ENCODE measurements around the gene GPC5. TPM values are rescaled to one million over a fixed set of nuclear protein-coding genes. Genes with fewer than 3 reads are reported as not detected.

Gene GPC5
- total and polyA plus RNA-seq, 2 donors (not counting 3 experiments of a cell fraction or from before 2014, with no cell fraction given): 0.59 to 0.97 TPM

GRCh38 chr13:92379371-92379770, 981.0 kb downstream of the GPC5 start:
- H3K27me3 ChIP-seq (ENCODE audit: control insufficient read depth in 2 of 2, insufficient read depth in 2 of 2, low read length in 2 of 2): no peaks in the 10 kb centered on the region
- H2AFZ ChIP-seq (ENCODE audit: low read depth, low read length): no peak overlapping the region
- no TSS peak for BruUV-seq (replicated peaks)
- DNase-seq (ENCODE audit: low read depth, low spot score) (no peak), FAIRE-seq (no peak)
- POLR2A ChIA-PET: no interaction called here
- no peaks in the 10 kb centered on the region for H4K20me1 ChIP-seq (replicated peaks; ENCODE audit: control insufficient read depth, extremely low read depth, insufficient read depth, low read length)
- no peaks in the 10 kb centered on the region for H3K9me1 ChIP-seq (replicated peaks; ENCODE audit: control insufficient read depth, extremely low read depth, insufficient read depth, low read length)
- intact Hi-C loops (cut with micrococcal nuclease) (no loop called here), dilution Hi-C loops (cut with MboI; ENCODE audit: extremely low pct_ligation_motif_present, low sequenced_read_pairs) (no loop called here)
- no peaks in the 10 kb centered on the region for H3K36me3 ChIP-seq (ENCODE audit: control insufficient read depth in 2 of 2, extremely low read depth in 1 of 2, insufficient read depth in 2 of 2, low read length in 2 of 2)
- no peak overlapping the region for H3K4me2 ChIP-seq (ENCODE audit: insufficient read depth, low read length)
- H3K4me3 ChIP-seq (replicated peaks in 1 of 3; ENCODE audit: insufficient read depth in 1 of 3, low read depth in 1 of 3, low read length in 3 of 3): no peak overlapping the region
- H3K9ac ChIP-seq (replicated peaks; ENCODE audit: extremely low read depth, insufficient read depth, low read length): no peak overlapping the region
- no peak overlapping the region for H3K27ac ChIP-seq (ENCODE audit: insufficient read depth, low read depth, low read length)
- no peaks in the 10 kb centered on the region for H3K79me2 ChIP-seq (ENCODE audit: control insufficient read depth, insufficient read depth, low read length)
- no peaks in the 10 kb centered on the region for H3K4me1 ChIP-seq (ENCODE audit: control insufficient read depth, extremely low read depth, insufficient read depth, low read length)
- peaks cover 2% of the 10 kb centered on the region for H3K9me3 ChIP-seq (replicated peaks; ENCODE audit: control insufficient read depth, insufficient read depth, low read length)
- TF ChIP-seq EZH2 (IDR thresholded peaks at IDR 0.05; ENCODE audit: borderline replicate concordance, low read depth, low read length, severe bottlenecking) (no peak), CTCF (IDR thresholded peaks at IDR 0.05; ENCODE audit: extremely low read depth in 1 of 2, insufficient read depth in 1 of 2, low read depth in 1 of 2, low read length in 2 of 2) (no peak), GATA2 (IDR thresholded peaks at IDR 0.05; ENCODE audit: insufficient read depth, insufficient read length, low read depth, low read length) (no peak), POLR2AphosphoS5 (IDR thresholded peaks at IDR 0.05; ENCODE audit: insufficient read depth, low read depth, low read length) (no peak), POLR2A (IDR thresholded peaks at IDR 0.05; ENCODE audit: low read depth, low read length) (no peak), MYC (IDR thresholded peaks at IDR 0.05; ENCODE audit: low read depth, low read length) (no peak)
- CTCF ChIA-PET: no interaction called here

GRCh38 chr13:92384410-92384809, 986.0 kb downstream of the GPC5 start:
- ChIA-PET CTCF (no interaction called here), POLR2A (no interaction called here)
- BruUV-seq (replicated peaks): no TSS peak
- TF ChIP-seq MYC (IDR thresholded peaks at IDR 0.05; ENCODE audit: low read depth, low read length) (no peak), FOS (IDR thresholded peaks at IDR 0.05; ENCODE audit: borderline replicate concordance, insufficient read depth, low read length) (no peak), GATA2 (IDR thresholded peaks at IDR 0.05; ENCODE audit: insufficient read depth, insufficient read length, low read depth, low read length) (no peak), MAX (IDR thresholded peaks at IDR 0.05; ENCODE audit: insufficient read depth, insufficient read length) (no peak), JUN (IDR thresholded peaks at IDR 0.05; ENCODE audit: borderline replicate concordance, insufficient read depth, insufficient read length, low read depth) (no peak), POLR2AphosphoS5 (IDR thresholded peaks at IDR 0.05; ENCODE audit: insufficient read depth, low read depth, low read length) (no peak), CTCF (IDR thresholded peaks at IDR 0.05; ENCODE audit: extremely low read depth in 1 of 2, insufficient read depth in 1 of 2, low read depth in 1 of 2, low read length in 2 of 2) (no peak), POLR2A (IDR thresholded peaks at IDR 0.05; ENCODE audit: low read depth, low read length) (no peak), EZH2 (IDR thresholded peaks at IDR 0.05; ENCODE audit: borderline replicate concordance, low read depth, low read length, severe bottlenecking) (no peak)
- Histone ChIP-seq H3K4me2 (ENCODE audit: insufficient read depth, low read length) (no peak overlapping the region), H3K9ac (replicated peaks; ENCODE audit: extremely low read depth, insufficient read depth, low read length) (no peak overlapping the region), H3K9me3 (replicated peaks; ENCODE audit: control insufficient read depth, insufficient read depth, low read length) (peaks cover 4% of the 10 kb centered on the region), H3K4me3 (replicated peaks in 1 of 3; ENCODE audit: insufficient read depth in 1 of 3, low read depth in 1 of 3, low read length in 3 of 3) (no peak overlapping the region), H3K4me1 (ENCODE audit: control insufficient read depth, extremely low read depth, insufficient read depth, low read length) (no peaks in the 10 kb centered on the region), H2AFZ (ENCODE audit: low read depth, low read length) (no peak overlapping the region), H3K79me2 (ENCODE audit: control insufficient read depth, insufficient read depth, low read length) (no peaks in the 10 kb centered on the region), H4K20me1 (replicated peaks; ENCODE audit: control insufficient read depth, extremely low read depth, insufficient read depth, low read length) (no peaks in the 10 kb centered on the region), H3K36me3 (ENCODE audit: control insufficient read depth in 2 of 2, extremely low read depth in 1 of 2, insufficient read depth in 2 of 2, low read length in 2 of 2) (no peaks in the 10 kb centered on the region), H3K27me3 (ENCODE audit: control insufficient read depth in 2 of 2, insufficient read depth in 2 of 2, low read length in 2 of 2) (no peaks in the 10 kb centered on the region), H3K27ac (ENCODE audit: insufficient read depth, low read depth, low read length) (no peak overlapping the region), H3K9me1 (replicated peaks; ENCODE audit: control insufficient read depth, extremely low read depth, insufficient read depth, low read length) (no peaks in the 10 kb centered on the region)
- FAIRE-seq (no peak), DNase-seq (ENCODE audit: low read depth, low spot score) (no peak)
- dilution Hi-C loops (cut with MboI; ENCODE audit: extremely low pct_ligation_motif_present, low sequenced_read_pairs) (no loop called here), intact Hi-C loops (cut with micrococcal nuclease) (no loop called here)

All from endothelial cell of umbilical vein (primary cell).